HCT116 (cell line): ENCODE data around the gene STX16. TPM values are rescaled to one million over a fixed set of nuclear protein-coding genes. Genes with fewer than 3 reads are reported as not detected.

Experiments used
- ATAC-seq: fragments of 200-7000 bp; cut with Tn5 transposase; 2 replicates; pipeline ENCODE4 v1.9.1; 2020; ENCODE audit warnings: mild to moderate bottlenecking, moderate library complexity
- BruUV-seq: library from RNA; stranded (reverse); fragments of 400-500 nt; replicated peaks from 2 replicates; lab custom pipeline; 2021; lab: Mats Ljungman, UMichigan
- CTCF ChIA-PET: fragments of 300-600 bp; sonication (Branson Sonifier 250); formaldehyde crosslinking; loops from one replicate; lab custom pipeline; 2021; ENCODE audit warnings: antibody characterized with exemption; lab: Charles Lee
- POLR2A ChIA-PET: fragments of 300-600, 350-600 bp; sonication (Branson Sonifier 250); formaldehyde crosslinking; loops from one replicate; lab custom pipeline; 2021; ENCODE audit warnings: antibody characterized with exemption; lab: Charles Lee
- RAD21 ChIA-PET, 2 experiments: fragments of 300-600 bp; sonication (Branson Sonifier 250); formaldehyde crosslinking; loops; one replicate each; lab custom pipeline; 2023; ENCODE audit warnings: low total read pairs in 2 of 2; ENCODE audit not compliant: uncharacterized antibody in 2 of 2, unreplicated experiment in 2 of 2, low non-redundant PET in 1 of 2; lab: Charles Lee
- DNase-seq: peaks from one replicate; pipeline ENCODE4 v3.0.0-alpha.2; 2010; ENCODE audit warnings: low read depth, low spot score
- H2AFZ ChIP-seq: fragments of 200-600 bp; shearing (Covaris generic), sonication (generic); 2 replicates; pipeline ENCODE4 v1.6.1; 2017; ENCODE audit warnings: low read depth, mixed run types, mixed read lengths, antibody characterized with exemption, low read length; ENCODE audit not compliant: poor library complexity, severe bottlenecking
- H3K27ac ChIP-seq: 2 replicates; pipeline ENCODE4 v1.5.1; 2012; ENCODE audit warnings: low read depth, low read length
- H3K27me3 ChIP-seq: fragments of 200-600 bp; sonication (generic); 2 replicates; pipeline ENCODE4 v1.6.1; 2016; ENCODE audit warnings: mixed run types, low read length, mixed read lengths; ENCODE audit not compliant: insufficient read depth
- H3K36me3 ChIP-seq, 2 experiments: fragments of 200-500 bp in 1 of 2; fragments of 200-600 bp in 1 of 2; sonication (Bioruptor generic) in 1 of 2; sonication (generic) in 1 of 2; 2 replicates each; pipeline versions ENCODE4 v1.5.1 to v1.6.1; 2014 to 2016; ENCODE audit warnings: low read length in 2 of 2, inconsistent platforms in 1 of 2, mixed read lengths in 1 of 2, mixed run types in 1 of 2; ENCODE audit not compliant: insufficient read depth in 2 of 2, control insufficient read depth in 1 of 2
- H3K4me1 ChIP-seq, 2 experiments: fragments of 200-600 bp in 1 of 2; sonication (generic) in 1 of 2; 2 replicates each; pipeline versions ENCODE4 v1.5.1 to v1.6.1; 2012 to 2017; ENCODE audit warnings: low read length in 2 of 2, inconsistent platforms in 1 of 2, mild to moderate bottlenecking in 1 of 2, mixed read lengths in 1 of 2, mixed run types in 1 of 2, moderate library complexity in 1 of 2; ENCODE audit not compliant: insufficient read depth in 2 of 2, control insufficient read depth in 1 of 2
- H3K4me2 ChIP-seq: fragments of 200-600 bp; sonication (generic); 2 replicates; pipeline ENCODE4 v1.6.1; 2017; ENCODE audit warnings: mixed run types, low read length, mixed read lengths
- H3K4me3 ChIP-seq, 2 experiments: fragments of 200-600 bp in 1 of 2; sonication (generic) in 1 of 2; replicated peaks in 1 of 2; 2 replicates each; pipeline ENCODE4 v1.5.1; 2011 to 2016; ENCODE audit warnings: low read length in 2 of 2, control low read depth in 1 of 2, low read depth in 1 of 2, mild to moderate bottlenecking in 1 of 2, mixed read lengths in 1 of 2, mixed run types in 1 of 2
- H3K79me2 ChIP-seq: fragments of 200-600 bp; sonication (generic); 2 replicates; pipeline ENCODE4 v1.6.1; 2017; ENCODE audit warnings: mild to moderate bottlenecking, mixed run types, low read length, moderate library complexity, mixed read lengths; ENCODE audit not compliant: insufficient read depth
- H3K9ac ChIP-seq: fragments of 200-600 bp; sonication (generic); 2 replicates; pipeline ENCODE4 v1.6.1; 2016; ENCODE audit warnings: low read length, mixed read lengths
- H3K9me2 ChIP-seq: fragments of 200-600 bp; sonication (generic), shearing (Covaris generic); 2 replicates; pipeline ENCODE4 v1.6.1; 2017; ENCODE audit warnings: mixed run types, mild to moderate bottlenecking, moderate library complexity; ENCODE audit not compliant: insufficient read depth
- H3K9me3 ChIP-seq, 2 experiments: fragments of 200-500 bp in 1 of 2; fragments of 200-600 bp in 1 of 2; sonication (Bioruptor generic) in 1 of 2; sonication (generic) in 1 of 2; 2 replicates each; pipeline ENCODE4 v1.6.1; 2014 to 2017; ENCODE audit warnings: low read length in 2 of 2, mixed read lengths in 2 of 2, inconsistent platforms in 1 of 2, low read depth in 1 of 2, mild to moderate bottlenecking in 1 of 2, mixed run types in 1 of 2, moderate library complexity in 1 of 2; ENCODE audit not compliant: control insufficient read depth in 1 of 2, insufficient read depth in 1 of 2
- H4K20me1 ChIP-seq: fragments of 200-600 bp; sonication (generic), shearing (Covaris generic); 2 replicates; pipeline ENCODE4 v1.6.1; 2017; ENCODE audit warnings: mixed run types, mild to moderate bottlenecking, moderate library complexity; ENCODE audit not compliant: insufficient read depth
- ATF3 ChIP-seq: IDR thresholded peaks from 2 replicates; pipeline ENCODE4 v1.6.1; 2012
- CBX3 ChIP-seq: IDR thresholded peaks from 2 replicates; pipeline ENCODE4 v1.6.1; 2012; ENCODE audit warnings: low read depth
- CEBPB ChIP-seq: IDR thresholded peaks from 2 replicates; pipeline ENCODE4 v1.6.1; 2012; ENCODE audit warnings: low read depth
- CTCF ChIP-seq, 3 experiments: fragments of 200-600 bp in 1 of 3; sonication (generic) in 1 of 3; IDR thresholded peaks in 2 of 3; conservative IDR thresholded peaks in 1 of 3; 2 replicates each; pipeline ENCODE4 v1.5.1; 2012 to 2017; ENCODE audit warnings: low read depth in 2 of 3, low read length in 2 of 3, antibody characterized with exemption in 1 of 3, borderline replicate concordance in 1 of 3, control low read depth in 1 of 3, mild to moderate bottlenecking in 1 of 3, mixed read lengths in 1 of 3, mixed run types in 1 of 3, moderate library complexity in 1 of 3; ENCODE audit not compliant: insufficient read depth in 1 of 3
- EGR1 ChIP-seq: IDR thresholded peaks from 2 replicates; pipeline ENCODE4 v1.6.1; 2012; ENCODE audit warnings: low read depth
- ELF1 ChIP-seq: IDR thresholded peaks from 2 replicates; pipeline ENCODE4 v1.6.1; 2012; ENCODE audit warnings: low read depth, borderline replicate concordance
- EZH2phosphoT487 ChIP-seq: fragments of 200-600 bp; IDR thresholded peaks from 2 replicates; pipeline ENCODE4 v1.6.1; 2018; ENCODE audit warnings: antibody characterized with exemption, borderline replicate concordance
- FOSL1 ChIP-seq: IDR thresholded peaks from 2 replicates; pipeline ENCODE4 v1.6.1; 2012; ENCODE audit warnings: low read depth
- JUND ChIP-seq: IDR thresholded peaks from 2 replicates; pipeline ENCODE4 v1.6.1; 2012
- MAX ChIP-seq: IDR thresholded peaks from 2 replicates; pipeline ENCODE4 v1.6.1; 2012
- POLR2A ChIP-seq: IDR thresholded peaks from 2 replicates; pipeline ENCODE4 v1.7.0; 2011; ENCODE audit warnings: borderline replicate concordance; ENCODE audit not compliant: insufficient read depth, insufficient read length; ENCODE audit errors: extremely low read depth
- POLR2AphosphoS5 ChIP-seq: IDR thresholded peaks from 2 replicates; pipeline ENCODE4 v1.6.1; 2011; ENCODE audit warnings: mild to moderate bottlenecking, low read depth, low read length, moderate library complexity
- REST ChIP-seq: IDR thresholded peaks from 2 replicates; pipeline ENCODE4 v1.6.1; 2012; ENCODE audit warnings: low read depth
- SIN3A ChIP-seq: IDR thresholded peaks from 2 replicates; pipeline ENCODE4 v1.6.1; 2012; ENCODE audit warnings: low read depth
- SP1 ChIP-seq: IDR thresholded peaks from 2 replicates; pipeline ENCODE4 v1.6.1; 2012; ENCODE audit warnings: low read depth
- SRF ChIP-seq: IDR thresholded peaks from 2 replicates; pipeline ENCODE4 v1.6.1; 2012; ENCODE audit warnings: low read depth
- YY1 ChIP-seq: IDR thresholded peaks from 2 replicates; pipeline ENCODE4 v1.6.1; 2011; ENCODE audit warnings: low read length, low read depth, moderate library complexity, mild to moderate bottlenecking; ENCODE audit not compliant: insufficient replicate concordance; ENCODE audit errors: extremely low read depth
- ZBTB33 ChIP-seq: IDR thresholded peaks from 2 replicates; pipeline ENCODE4 v1.6.1; 2011; ENCODE audit warnings: mild to moderate bottlenecking, low read length, moderate library complexity; ENCODE audit not compliant: insufficient replicate concordance; ENCODE audit errors: extremely low read depth
- ZFX ChIP-seq: fragments of 450-650 bp; IDR thresholded peaks from 2 replicates; pipeline ENCODE4 v1.6.1; 2017
- ZNF274 ChIP-seq: fragments of 200-500 bp; sonication (Bioruptor generic); IDR thresholded peaks from 2 replicates; pipeline ENCODE4 v1.6.1; 2014; ENCODE audit warnings: mild to moderate bottlenecking, low read depth, low read length, inconsistent platforms
- intact Hi-C: fragments of 100-400 bp; cut with micrococcal nuclease; formaldehyde crosslinking; loops from 2 replicates; pipeline ENCODE4 v1.10.0; 2022
- total RNA-seq: library from RNA; stranded (reverse); gene quantifications from one replicate; pipeline ENCODE4 v1.2.1, GENCODE V29; 2021; ENCODE audit not compliant: unreplicated experiment

Gene STX16
- total RNA-seq, 1 experiment from 2014 or later, result 55.1 TPM

GRCh38 chr20:58638467-58639181 lies 12.5 kb upstream of the STX16 start:
- DNase-seq (no peak), ATAC-seq (no peak)
- Histone ChIP-seq H3K27me3 (0 out of 2 replicates have a peak, but pooled peaks cover 4% of the 10 kb centered on the region), H2AFZ (no peak overlapping the region), H3K9me3 (no peaks in the 10 kb centered on the region), H4K20me1 (no peaks in the 10 kb centered on the region), H3K4me2 (no peak overlapping the region), H3K4me1 (peaks cover 0 to 3% of the 10 kb centered on the region in 2 experiments; a peak in 1 of 4 replicates), H3K36me3 (no peaks in the 10 kb centered on the region), H3K9me2 (no peaks in the 10 kb centered on the region), H3K79me2 (no peaks in the 10 kb centered on the region), H3K9ac (no peak overlapping the region), H3K4me3 (no peak overlapping the region), H3K27ac (no peak overlapping the region)
- ChIA-PET POLR2A (interaction anchor here (0.8 kb wide), 1 partner anchor 12 kb away, joined by 3 read pairs; the partner anchor contains the start of gene STX16), RAD21 (no interaction called here), CTCF (no interaction called here)
- BruUV-seq, result no TSS peak
- intact Hi-C loops, result no loop called here
- TF ChIP-seq ZFX (no peak), JUND (no peak), SIN3A (no peak), YY1 (no peak), CEBPB (no peak), CTCF (IDR thresholded peaks at IDR 0.05 in 2 of 3, conservative IDR thresholded peaks at IDR 0.05 in 1 of 3; ENCODE audit: borderline replicate concordance in 1 of 3, insufficient read depth in 1 of 3, low read depth in 2 of 3, low read length in 2 of 3) (no peak), EGR1 (no peak), ZBTB33 (no peak), ATF3 (no peak), FOSL1 (no peak), ELF1 (no peak), CBX3 (no peak), EZH2phosphoT487 (no peak), POLR2AphosphoS5 (no peak), SP1 (no peak), MAX (no peak), POLR2A (no peak), REST (no peak), ZNF274 (no peak), SRF (no peak)
